Esophagus squamous epithelium (tissue), 5 donors: Measurements from ENCODE around the gene FBXL15. TPM values are rescaled to one million over a fixed set of nuclear protein-coding genes. Genes with fewer than 3 reads are reported as not detected.

Experiments
- DNase-seq: peaks from one replicate; lab custom pipeline; 2025; lab: John Stamatoyannopoulos, UW
- H3K27ac ChIP-seq, 4 donors: fragments of 200-600 bp; sonication (generic); one replicate each; pipeline ENCODE4 v1.5.1; 2016 to 2019; ENCODE audit warnings: mild to moderate bottlenecking in 1 of 4
- H3K27me3 ChIP-seq, 4 donors: fragments of 200-600 bp; sonication (generic); 1 replicate in 3 of 4; 2 replicates in 1 of 4; pipeline versions ENCODE4 v1.5.1 to v1.6.0; 2017 to 2021; ENCODE audit warnings: antibody characterized with exemption in 1 of 4
- H3K36me3 ChIP-seq, 3 donors: fragments of 200-600 bp; sonication (generic); one replicate each; pipeline ENCODE4 v1.5.1; 2016 to 2019
- H3K4me1 ChIP-seq, 3 donors: fragments of 200-600 bp; sonication (generic); one replicate each; pipeline ENCODE4 v1.5.1; 2017 to 2019
- H3K4me3 ChIP-seq, 4 donors: fragments of 200-600 bp; sonication (generic); 1 replicate in 3 of 4; 2 replicates in 1 of 4; pipeline ENCODE4 v1.5.1; 2016 to 2019; ENCODE audit warnings: mild to moderate bottlenecking in 2 of 4, moderate library complexity in 1 of 4
- H3K9me3 ChIP-seq, 3 donors: fragments of 200-600 bp; sonication (generic); one replicate each; pipeline ENCODE4 v1.5.1; 2016 to 2019
- POLR2A ChIP-seq, 4 donors: fragments of 450-650 bp; IDR thresholded peaks; one replicate each; pipeline ENCODE4 v1.6.1; 2017; ENCODE audit warnings: antibody characterized with exemption in 4 of 4, mild to moderate bottlenecking in 4 of 4, moderate library complexity in 3 of 4
- WGBS, 2 donors: methylation state at CpG; one replicate each; pipeline ENCODE4 v1.1.5; 2018; 5-methylcytosine and 5-hydroxymethylcytosine counted together
- intact Hi-C: fragments of 100-400 bp; cut with DNase I; formaldehyde crosslinking; loops from one replicate; pipeline ENCODE4 v1.15.0; 2022
- total RNA-seq, 4 donors: library from RNA; depleted of rRNA; stranded (reverse); fragments of >200 nt; gene quantifications; one replicate each; pipeline ENCODE4 v1.1.0, GENCODE V29; 2016
- TF ChIP-seq, protein P1 (sequence below), 6 experiments: fragments of 450-650 bp in 4 of 6; fragments of 200-600 bp in 2 of 6; sonication (generic) in 2 of 6; IDR thresholded peaks; one replicate each; pipeline ENCODE4 v1.5.1; 2016 to 2019; ENCODE audit warnings: antibody characterized with exemption in 6 of 6, mild to moderate bottlenecking in 4 of 6, moderate library complexity in 4 of 6
- donor health status: DM: yes; HTN: yes; CAD: no.

Gene FBXL15
- total RNA-seq, 4 donors from 2014 or later: 10.6 to 20.2 (median 18.8) TPM

DNA sequence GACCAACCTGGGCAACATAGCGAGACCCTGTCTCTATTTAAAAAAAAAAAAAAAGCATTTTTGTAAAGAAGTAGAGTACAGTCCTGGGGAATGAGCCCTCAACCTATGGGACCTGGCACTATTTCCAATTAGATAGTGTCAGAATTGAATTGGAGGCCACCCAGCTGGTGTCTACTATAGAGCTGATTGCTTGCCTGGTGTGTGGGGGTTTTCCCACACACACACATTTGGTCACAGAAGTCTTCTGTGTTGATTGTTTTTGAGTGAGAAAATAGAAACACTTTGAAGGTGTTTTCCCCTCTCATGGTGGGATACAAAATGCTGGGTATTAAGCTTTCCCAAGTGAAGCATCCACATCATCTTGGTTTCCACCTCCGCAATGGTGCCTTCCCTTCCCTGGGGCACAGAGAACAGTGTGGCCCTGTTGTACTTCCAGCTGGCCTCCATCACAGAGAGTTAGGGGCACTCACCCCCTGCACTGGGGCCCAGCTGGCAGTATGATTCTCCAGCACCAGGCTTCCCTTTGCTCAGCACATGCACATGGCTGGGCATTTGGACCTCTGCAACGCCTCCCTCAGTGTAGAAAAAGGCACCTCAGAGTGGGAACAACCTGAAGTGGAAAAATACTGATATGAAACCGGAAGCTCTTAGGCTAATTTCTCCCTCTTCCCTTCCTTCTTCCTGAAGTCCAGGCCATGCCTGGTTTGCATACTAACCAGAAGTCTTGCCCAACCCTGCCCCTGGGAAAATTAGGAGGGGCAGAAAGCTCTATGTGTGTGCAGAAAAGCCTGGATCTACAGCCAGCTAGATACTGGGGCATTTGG, 35.8 kb upstream of the FBXL15 start:
- WGBS, 2 donors: 50 to 76% methylated on average over 2 to 3 of the region's 4 CpGs
- intact Hi-C loops: no loop called here
- TF ChIP-seq, protein P1, sequence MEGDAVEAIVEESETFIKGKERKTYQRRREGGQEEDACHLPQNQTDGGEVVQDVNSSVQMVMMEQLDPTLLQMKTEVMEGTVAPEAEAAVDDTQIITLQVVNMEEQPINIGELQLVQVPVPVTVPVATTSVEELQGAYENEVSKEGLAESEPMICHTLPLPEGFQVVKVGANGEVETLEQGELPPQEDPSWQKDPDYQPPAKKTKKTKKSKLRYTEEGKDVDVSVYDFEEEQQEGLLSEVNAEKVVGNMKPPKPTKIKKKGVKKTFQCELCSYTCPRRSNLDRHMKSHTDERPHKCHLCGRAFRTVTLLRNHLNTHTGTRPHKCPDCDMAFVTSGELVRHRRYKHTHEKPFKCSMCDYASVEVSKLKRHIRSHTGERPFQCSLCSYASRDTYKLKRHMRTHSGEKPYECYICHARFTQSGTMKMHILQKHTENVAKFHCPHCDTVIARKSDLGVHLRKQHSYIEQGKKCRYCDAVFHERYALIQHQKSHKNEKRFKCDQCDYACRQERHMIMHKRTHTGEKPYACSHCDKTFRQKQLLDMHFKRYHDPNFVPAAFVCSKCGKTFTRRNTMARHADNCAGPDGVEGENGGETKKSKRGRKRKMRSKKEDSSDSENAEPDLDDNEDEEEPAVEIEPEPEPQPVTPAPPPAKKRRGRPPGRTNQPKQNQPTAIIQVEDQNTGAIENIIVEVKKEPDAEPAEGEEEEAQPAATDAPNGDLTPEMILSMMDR (IDR thresholded peaks at IDR 0.05): no peak
- no peak for TF ChIP-seq POLR2A (IDR thresholded peaks at IDR 0.05)

DNA sequence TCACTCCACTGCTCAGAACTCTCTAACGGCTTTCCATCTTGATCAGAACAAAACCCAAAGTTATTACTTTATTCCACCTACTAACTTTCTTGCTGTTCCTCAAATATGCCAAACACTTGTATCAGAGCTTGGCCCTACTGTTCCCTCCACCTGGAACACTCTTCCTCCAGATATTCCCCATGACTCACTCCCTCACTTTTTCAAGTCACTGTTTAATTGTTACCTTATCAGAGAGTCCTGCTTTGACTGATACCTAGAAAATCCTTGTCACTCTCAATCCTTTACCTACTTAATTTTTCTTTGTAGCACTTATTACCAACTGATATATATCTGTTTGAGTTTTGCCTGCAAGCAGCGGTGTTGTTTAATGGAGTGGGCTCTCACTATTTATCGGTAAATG, 30.7 kb upstream of the FBXL15 start:
- intact Hi-C loops: no loop called here

More for the DNA sequence above, 35.8 kb upstream of the FBXL15 start:
- H3K36me3 ChIP-seq: peaks cover 18 to 34% (median 19%) of the 10 kb centered on the region in 3 donors
- DNase-seq: no peak
- H3K4me3 ChIP-seq: no peak overlapping the region
- H3K4me1 ChIP-seq: peaks cover 6 to 14% (median 11%) of the 10 kb centered on the region in 3 donors
- H3K27ac ChIP-seq: peak overlapping the region in 1 of 4 donors; percentile 49
- no peaks in the 10 kb centered on the region for H3K9me3 ChIP-seq
- no peaks in the 10 kb centered on the region for H3K27me3 ChIP-seq

DNA sequence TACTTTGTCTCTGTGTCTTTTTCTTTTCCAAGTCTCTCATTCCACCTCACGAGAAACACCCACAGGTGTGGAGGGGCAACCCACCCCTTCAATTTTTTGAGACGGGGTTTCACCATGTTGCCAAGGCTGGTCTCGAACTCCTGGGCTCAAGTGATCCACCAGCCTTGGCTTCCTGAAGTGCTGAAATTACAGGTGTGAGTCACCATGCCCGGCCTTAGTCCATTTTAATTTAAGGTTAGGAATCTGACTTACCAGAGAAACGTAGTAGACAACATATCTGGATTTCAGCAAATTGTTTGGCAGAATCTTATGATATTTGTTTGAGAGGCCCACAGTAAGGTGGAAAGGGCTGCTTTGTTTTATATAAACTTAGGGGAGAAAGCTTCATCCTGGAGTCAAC, 28.3 kb upstream of the FBXL15 start:
- no peak for DNase-seq
- intact Hi-C loops: no loop called here
- Histone ChIP-seq H3K27ac (no peak overlapping the region), H3K9me3 (no peaks in the 10 kb centered on the region), H3K4me3 (no peak overlapping the region), H3K4me1 (peaks cover 20 to 38% (median 20%) of the 10 kb centered on the region in 3 donors), H3K27me3 (no peaks in the 10 kb centered on the region), H3K36me3 (peaks cover 0 to 9% (median 0%) of the 10 kb centered on the region in 3 donors)
- 76 to 78% methylated on average over 4 to 5 of the region's 5 CpGs for WGBS, 2 donors
- TF ChIP-seq POLR2A (IDR thresholded peaks at IDR 0.05): no peak
- TF ChIP-seq, protein P1 (IDR thresholded peaks at IDR 0.05): no peak

More for the DNA sequence above, 30.7 kb upstream of the FBXL15 start:
- H3K27me3 ChIP-seq: no peaks in the 10 kb centered on the region
- TF ChIP-seq POLR2A (IDR thresholded peaks at IDR 0.05): no peak
- TF ChIP-seq, protein P1 (IDR thresholded peaks at IDR 0.05): no peak
- H3K9me3 ChIP-seq: no peaks in the 10 kb centered on the region
- H3K27ac ChIP-seq: no peak overlapping the region
- peaks cover 10 to 27% (median 16%) of the 10 kb centered on the region in 3 donors for H3K4me1 ChIP-seq
- DNase-seq: no peak
- no peak overlapping the region for H3K4me3 ChIP-seq
- 84 to 88% methylated on average over 3 of the region's 3 CpGs for WGBS, 2 donors
- no peaks in the 10 kb centered on the region for H3K36me3 ChIP-seq

DNA sequence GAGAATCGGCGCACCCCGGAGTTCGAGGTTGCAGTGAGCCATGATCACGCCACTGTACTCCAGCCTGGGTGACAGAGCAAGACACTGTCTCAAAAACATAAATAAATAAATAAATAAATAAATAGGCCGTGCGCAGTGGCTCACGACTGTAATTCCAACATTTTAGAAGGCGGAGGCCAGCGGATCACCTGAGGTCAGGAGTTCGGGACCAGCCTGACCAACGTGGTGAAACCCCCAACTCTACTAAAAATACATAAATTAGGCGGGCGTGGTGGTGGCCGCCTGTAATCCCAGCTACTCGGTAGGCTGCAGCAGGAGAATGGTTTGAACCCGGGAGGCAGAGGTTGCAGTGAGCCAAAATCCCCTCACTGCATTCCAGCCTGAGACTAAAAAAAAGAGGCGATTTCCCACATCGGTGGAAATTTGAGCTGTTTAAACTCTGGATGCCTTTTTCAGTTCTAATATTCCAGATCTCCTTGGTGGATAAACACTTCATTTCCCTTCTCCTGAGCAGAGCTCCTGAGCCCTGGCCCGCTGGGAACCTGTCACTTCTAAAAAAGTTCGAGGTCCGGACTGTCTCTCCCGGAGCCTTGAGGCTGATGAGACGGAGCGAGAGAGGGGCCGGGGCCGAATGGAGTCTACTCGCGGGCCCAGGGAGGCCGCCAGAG, 27.1 kb upstream of the FBXL15 start:
- Histone ChIP-seq H3K4me1 (peaks cover 24 to 48% (median 26%) of the 10 kb centered on the region in 3 donors), H3K27me3 (no peaks in the 10 kb centered on the region), H3K4me3 (peak overlapping the region; percentile 65 to 78 (median 75)), H3K27ac (peak overlapping the region; percentile 91 to 99 (median 98)), H3K9me3 (no peaks in the 10 kb centered on the region), H3K36me3 (peaks cover 0 to 21% (median 0%) of the 10 kb centered on the region in 3 donors)
- WGBS, 2 donors: 22 to 24% methylated on average over 27 of the region's 30 CpGs
- TF ChIP-seq, protein P1 (IDR thresholded peaks at IDR 0.05): peak in 3 of 6 experiments; percentile 93 to 98 (median 98)
- no peak for TF ChIP-seq POLR2A (IDR thresholded peaks at IDR 0.05)
- intact Hi-C loops: no loop called here
- DNase-seq: no peak
